SU-DHL-6 (cell line): ENCODE data around the gene ZNF423.

Source experiments
- CTCF ChIP-seq: fragments of 200-600 bp; sonication (generic); IDR thresholded peaks from one replicate; pipeline ENCODE4 v1.5.1; 2017; ENCODE audit warnings: antibody characterized with exemption, mild to moderate bottlenecking, low read length, moderate library complexity; ENCODE audit not compliant: insufficient read depth, poor library complexity, severe bottlenecking
- EZH2phosphoT487 ChIP-seq: fragments of 200-600 bp; sonication (generic), shearing (Covaris generic); conservative IDR thresholded peaks from 2 replicates; pipeline ENCODE4 v1.6.1; 2018; ENCODE audit warnings: mild to moderate bottlenecking, antibody characterized with exemption, low read length, moderate library complexity, mixed read lengths

GRCh38 chr16:49630783-49631182 is 225.1 kb downstream of the ZNF423 start:
- TF ChIP-seq CTCF = no peak
- no peak for TF ChIP-seq EZH2phosphoT487
